ENCODE results near the gene PTTG1.

DNA sequence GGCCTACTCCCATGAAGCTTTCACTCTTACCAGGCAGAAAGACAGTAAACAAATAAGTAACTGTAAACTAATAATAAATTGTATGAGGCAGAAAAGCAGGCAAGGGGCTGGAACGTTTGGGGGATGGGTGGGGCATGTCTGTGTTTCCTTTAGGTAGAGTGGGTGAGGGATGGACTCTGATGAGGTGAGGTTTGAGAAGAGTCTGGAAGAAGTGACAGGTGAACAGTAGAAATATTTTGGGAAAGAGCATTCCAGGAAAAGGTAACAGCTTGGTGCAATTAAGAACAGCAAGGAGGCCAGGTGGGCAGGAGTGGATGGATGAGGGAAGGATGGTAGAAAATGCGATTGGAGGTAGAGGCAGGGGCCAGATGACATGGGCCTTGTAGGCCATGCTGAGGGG lies 56.5 kb downstream of the PTTG1 start:
- TF ChIP-seq, protein P1, sequence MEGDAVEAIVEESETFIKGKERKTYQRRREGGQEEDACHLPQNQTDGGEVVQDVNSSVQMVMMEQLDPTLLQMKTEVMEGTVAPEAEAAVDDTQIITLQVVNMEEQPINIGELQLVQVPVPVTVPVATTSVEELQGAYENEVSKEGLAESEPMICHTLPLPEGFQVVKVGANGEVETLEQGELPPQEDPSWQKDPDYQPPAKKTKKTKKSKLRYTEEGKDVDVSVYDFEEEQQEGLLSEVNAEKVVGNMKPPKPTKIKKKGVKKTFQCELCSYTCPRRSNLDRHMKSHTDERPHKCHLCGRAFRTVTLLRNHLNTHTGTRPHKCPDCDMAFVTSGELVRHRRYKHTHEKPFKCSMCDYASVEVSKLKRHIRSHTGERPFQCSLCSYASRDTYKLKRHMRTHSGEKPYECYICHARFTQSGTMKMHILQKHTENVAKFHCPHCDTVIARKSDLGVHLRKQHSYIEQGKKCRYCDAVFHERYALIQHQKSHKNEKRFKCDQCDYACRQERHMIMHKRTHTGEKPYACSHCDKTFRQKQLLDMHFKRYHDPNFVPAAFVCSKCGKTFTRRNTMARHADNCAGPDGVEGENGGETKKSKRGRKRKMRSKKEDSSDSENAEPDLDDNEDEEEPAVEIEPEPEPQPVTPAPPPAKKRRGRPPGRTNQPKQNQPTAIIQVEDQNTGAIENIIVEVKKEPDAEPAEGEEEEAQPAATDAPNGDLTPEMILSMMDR (conservative IDR thresholded peaks at IDR 0.05), result no peak
- no peak for TF ChIP-seq EZH2 (IDR thresholded peaks at IDR 0.05; ENCODE audit: low read depth)

Measured in PC-9 (cell line).